H1 (cell line): ENCODE results near the gene ZNF526. TPM values are rescaled to one million over a fixed set of nuclear protein-coding genes. Genes with fewer than 3 reads are reported as not detected.

Experiments used
- CTCF ChIA-PET: fragments of 300-600 bp; sonication (Branson Sonifier 250); formaldehyde crosslinking; loops from one replicate; lab custom pipeline; 2021; ENCODE audit not compliant: partially characterized antibody; lab: Charles Lee
- POLR2A ChIA-PET: fragments of 300-600 bp; sonication (Branson Sonifier 250); formaldehyde crosslinking; loops from one replicate; lab custom pipeline; 2021; ENCODE audit warnings: inconsistent platforms; ENCODE audit not compliant: partially characterized antibody; lab: Charles Lee
- DNase-seq, 2 experiments: peaks; one replicate each; pipeline versions ENCODE4 v3.0.0 to v3.0.0-alpha.2; 2010 to 2022; ENCODE audit warnings: low spot score in 2 of 2, low read depth in 1 of 2, mixed read lengths in 1 of 2
- FAIRE-seq: peaks from 2 replicates; lab custom pipeline; 2011; peaks lifted over from hg19 to GRCh38; lab: Jason Lieb, UNC
- H2AFZ ChIP-seq: 2 replicates; pipeline ENCODE4 v1.8.1; 2012; ENCODE audit warnings: low read length, inconsistent platforms
- H2AK5ac ChIP-seq: 2 replicates; pipeline ENCODE4 v1.6.1; 2013; ENCODE audit warnings: low read depth, low read length
- H2BK120ac ChIP-seq: replicated peaks from 2 replicates; pipeline ENCODE3; 2013; ENCODE audit warnings: low read depth, low read length, inconsistent platforms
- H2BK12ac ChIP-seq: 2 replicates; pipeline ENCODE4 v1.6.1; 2013; ENCODE audit warnings: low read depth, low read length
- H2BK15ac ChIP-seq: 2 replicates; pipeline ENCODE4 v1.6.1; 2013; ENCODE audit warnings: low read length
- H2BK20ac ChIP-seq: 2 replicates; pipeline ENCODE4 v1.6.1; 2013; ENCODE audit warnings: low read length
- H2BK5ac ChIP-seq: 2 replicates; pipeline ENCODE4 v1.6.1; 2013; ENCODE audit warnings: low read depth, low read length
- H3K14ac ChIP-seq: 2 replicates; pipeline ENCODE4 v1.6.1; 2013; ENCODE audit warnings: inconsistent platforms; ENCODE audit not compliant: insufficient read length
- H3K18ac ChIP-seq: 2 replicates; pipeline ENCODE4 v1.6.1; 2013; ENCODE audit warnings: low read length; ENCODE audit errors: extremely low read depth
- H3K23ac ChIP-seq: 2 replicates; pipeline ENCODE4 v1.6.1; 2013; ENCODE audit warnings: inconsistent platforms; ENCODE audit not compliant: insufficient read length
- H3K23me2 ChIP-seq: 2 replicates; pipeline ENCODE4 v1.6.1; 2013; ENCODE audit warnings: low read depth, low read length
- H3K27ac ChIP-seq: 2 replicates; pipeline ENCODE4 v1.6.1; 2011; ENCODE audit warnings: low read depth, low read length, inconsistent platforms
- H3K27me3 ChIP-seq, 4 experiments: replicated peaks in 1 of 4; 1 replicate in 1 of 4; 2 replicates in 3 of 4; pipeline versions ENCODE4 v1.6.1 to v1.8.1; 2011 to 2013; ENCODE audit warnings: low read length in 3 of 4, mild to moderate bottlenecking in 3 of 4, inconsistent platforms in 2 of 4, mixed read lengths in 2 of 4, moderate library complexity in 1 of 4; ENCODE audit not compliant: control insufficient read depth in 3 of 4, insufficient read depth in 3 of 4; ENCODE audit errors: extremely low read depth in 1 of 4
- H3K36me3 ChIP-seq, 4 experiments: 2 replicates each; pipeline versions ENCODE4 v1.6.1 to v1.8.1; 2011 to 2013; ENCODE audit warnings: mild to moderate bottlenecking in 4 of 4, low read length in 3 of 4, moderate library complexity in 2 of 4, control low read depth in 1 of 4, inconsistent platforms in 1 of 4; ENCODE audit not compliant: insufficient read depth in 4 of 4, control insufficient read depth in 2 of 4
- H3K4ac ChIP-seq: replicated peaks from 2 replicates; pipeline ENCODE3; 2013; ENCODE audit warnings: low read length, low read depth, mixed read lengths, inconsistent platforms; ENCODE audit not compliant: insufficient read length
- H3K4me1 ChIP-seq, 4 experiments: replicated peaks in 1 of 4; 1 replicate in 1 of 4; 2 replicates in 3 of 4; pipeline versions ENCODE4 v1.6.1 to v1.8.1; 2011 to 2013; ENCODE audit warnings: low read length in 3 of 4, inconsistent platforms in 2 of 4, mixed read lengths in 1 of 4; ENCODE audit not compliant: insufficient read depth in 4 of 4, control insufficient read depth in 3 of 4
- H3K4me2 ChIP-seq, 2 experiments: 2 replicates each; pipeline versions ENCODE4 v1.6.1 to v1.8.1; 2011 to 2013; ENCODE audit warnings: low read depth in 2 of 2, low read length in 2 of 2, control low read depth in 1 of 2, inconsistent platforms in 1 of 2, mild to moderate bottlenecking in 1 of 2; ENCODE audit not compliant: insufficient read depth in 1 of 2
- H3K4me3 ChIP-seq, 4 experiments: fragments of 200-600, 300-600 bp in 1 of 4; sonication (generic), shearing (Covaris generic), sonication (Bioruptor Twin) in 1 of 4; 2 replicates each; pipeline versions ENCODE4 v1.5.1 to v1.8.1; 2011 to 2016; ENCODE audit warnings: low read length in 4 of 4, low read depth in 3 of 4, control low read depth in 2 of 4, inconsistent platforms in 2 of 4, mild to moderate bottlenecking in 2 of 4, mixed read lengths in 1 of 4, moderate library complexity in 1 of 4; ENCODE audit not compliant: insufficient read depth in 2 of 4; ENCODE audit errors: extremely low read depth in 1 of 4
- H3K56ac ChIP-seq: replicated peaks from 2 replicates; pipeline ENCODE3; 2013; ENCODE audit warnings: low read depth, mild to moderate bottlenecking, mixed read lengths, low read length, inconsistent platforms; ENCODE audit not compliant: insufficient read length
- H3K79me1 ChIP-seq: 2 replicates; pipeline ENCODE4 v1.6.1; 2013; ENCODE audit warnings: low read depth, low read length, control low read depth
- H3K79me2 ChIP-seq, 2 experiments: 2 replicates each; pipeline versions ENCODE4 v1.6.1 to v1.8.1; 2012 to 2013; ENCODE audit warnings: low read length in 2 of 2, mild to moderate bottlenecking in 2 of 2, inconsistent platforms in 1 of 2; ENCODE audit not compliant: insufficient read depth in 2 of 2, control insufficient read depth in 1 of 2
- H3K9ac ChIP-seq, 4 experiments: replicated peaks in 1 of 4; 1 replicate in 1 of 4; 2 replicates in 3 of 4; pipeline versions ENCODE4 v1.6.1 to v1.8.1; 2011 to 2013; ENCODE audit warnings: low read depth in 3 of 4, low read length in 3 of 4, control low read depth in 2 of 4, mild to moderate bottlenecking in 2 of 4, moderate library complexity in 2 of 4, inconsistent platforms in 1 of 4; ENCODE audit errors: extremely low read depth in 1 of 4
- H3K9me3 ChIP-seq, 2 experiments: 2 replicates each; pipeline versions ENCODE4 v1.6.1 to v1.8.1; 2012 to 2013; ENCODE audit warnings: mild to moderate bottlenecking in 2 of 2, moderate library complexity in 2 of 2, control low read depth in 1 of 2, inconsistent platforms in 1 of 2, low read depth in 1 of 2, low read length in 1 of 2, mixed read lengths in 1 of 2; ENCODE audit not compliant: insufficient read depth in 2 of 2
- H4K20me1 ChIP-seq, 2 experiments: replicated peaks in 1 of 2; 2 replicates each; pipeline versions ENCODE3 to v1.8.1; 2011 to 2013; ENCODE audit warnings: inconsistent platforms in 2 of 2, low read length in 2 of 2, mild to moderate bottlenecking in 1 of 2; ENCODE audit not compliant: insufficient read depth in 2 of 2, control insufficient read depth in 1 of 2
- H4K5ac ChIP-seq: 2 replicates; pipeline ENCODE4 v1.6.1; 2013; ENCODE audit warnings: low read length, low read depth, mixed read lengths, inconsistent platforms; ENCODE audit not compliant: insufficient read length
- H4K8ac ChIP-seq: 2 replicates; pipeline ENCODE4 v1.8.0; 2013; ENCODE audit warnings: mild to moderate bottlenecking, moderate library complexity, low read length, inconsistent platforms; ENCODE audit not compliant: insufficient read depth; ENCODE audit errors: extremely low read depth
- H4K91ac ChIP-seq: replicated peaks from 2 replicates; pipeline ENCODE3; 2013; ENCODE audit warnings: low read length, mixed read lengths, inconsistent platforms; ENCODE audit not compliant: insufficient read length
- CEBPB ChIP-seq: IDR thresholded peaks from 2 replicates; pipeline ENCODE4 v1.6.1; 2012; ENCODE audit warnings: low read depth, low read length
- CREB1 ChIP-seq: IDR thresholded peaks from 2 replicates; pipeline ENCODE4 v1.6.1; 2012; ENCODE audit warnings: inconsistent platforms
- EP300 ChIP-seq, 2 experiments: IDR thresholded peaks; 1 replicate in 1 of 2; 2 replicates in 1 of 2; pipeline ENCODE4 v1.6.1; 2011 to 2012; ENCODE audit warnings: low read depth in 2 of 2, low read length in 2 of 2, mild to moderate bottlenecking in 2 of 2, borderline replicate concordance in 1 of 2, inconsistent platforms in 1 of 2, moderate library complexity in 1 of 2
- KDM4A ChIP-seq: IDR thresholded peaks from one replicate; pipeline ENCODE4 v1.7.1; 2012; ENCODE audit warnings: low read depth, mild to moderate bottlenecking, moderate library complexity, low read length, inconsistent platforms; ENCODE audit not compliant: severe bottlenecking
- NRF1 ChIP-seq: IDR thresholded peaks from 2 replicates; pipeline ENCODE4 v1.6.1; 2011; ENCODE audit warnings: mild to moderate bottlenecking, low read depth, low read length, improper control_type of control experiment
- PHF8 ChIP-seq: fragments of 200-600 bp; sonication (generic); conservative IDR thresholded peaks from 2 replicates; pipeline ENCODE4 v1.7.1; 2012; ENCODE audit warnings: low read depth, mild to moderate bottlenecking, inconsistent platforms, low read length, moderate library complexity
- SP1 ChIP-seq: IDR thresholded peaks from 2 replicates; pipeline ENCODE4 v1.6.1; 2011; ENCODE audit warnings: low read depth, low read length
- TAF7 ChIP-seq: optimal IDR thresholded peaks from 2 replicates; pipeline ENCODE3; 2011; ENCODE audit warnings: low read depth, mild to moderate bottlenecking, inconsistent platforms, low read length, moderate library complexity, borderline replicate concordance
- TCF12 ChIP-seq: IDR thresholded peaks from 2 replicates; pipeline ENCODE4 v1.6.1; 2011; ENCODE audit warnings: low read depth, mild to moderate bottlenecking, low read length
- TEAD4 ChIP-seq: IDR thresholded peaks from 2 replicates; pipeline ENCODE4 v1.6.1; 2012; ENCODE audit warnings: low read depth, low read length, inconsistent platforms, mixed read lengths
- WGBS, 2 experiments: shearing (Covaris generic) in 1 of 2; methylation state at CpG; one replicate each; pipeline versions ENCODE4 v1.1.6 to v1.1.7; 2013 to 2015; ENCODE audit warnings: low lambda C conversion rate in 2 of 2, mixed read lengths in 2 of 2, inconsistent platforms in 1 of 2, low coverage in 1 of 2, missing lambda C conversion rate in 1 of 2; ENCODE audit not compliant: insufficient replicate concordance in 2 of 2, insufficient coverage in 1 of 2, insufficient read length in 1 of 2; ENCODE audit errors: extremely low coverage in 1 of 2, missing lambda C conversion rate in 1 of 2; 5-methylcytosine and 5-hydroxymethylcytosine counted together
- polyA plus RNA-seq, 7 experiments: library from polyadenylated mRNA; depleted of rRNA in 3 of 7; stranded (reverse) in 5 of 7; unstranded in 2 of 7; fragments of >200 nt in 5 of 7; fragments of 200-250 nt in 2 of 7; gene quantifications; 1 replicate in 5 of 7; 2 replicates in 1 of 7; 4 replicates in 1 of 7; pipeline versions ENCODE4 v1.2.1 to v1.2.3, GENCODE V29; 2011 to 2013; ENCODE audit warnings: missing spikeins in 2 of 7, mixed read lengths in 2 of 7
- total RNA-seq: library from RNA; stranded (reverse); fragmentation: NEBNext Ultra II Directional; extraction: Animal tissue kit (Norgen Biotek cat#: 25700); gene quantifications from 2 replicates; pipeline ENCODE4 v1.2.1, GENCODE V29; 2021

The ZNF526 gene
- total and polyA plus RNA-seq, 2 of the 8 experiments (the other 6 are each of a cell fraction or from before 2014, with no cell fraction given), result 8.4 to 14.1 TPM

GRCh38 chr19:42217520-42218437, 2.3 kb upstream of the ZNF526 start, which contains the start of gene DEDD2:
DEDD2 (minus strand) TSS chr19:42217677; CDS start chr19:42217007, 670 bp downstream.
- Histone ChIP-seq H3K4ac (peak within 1 kb of the TSS; percentile 80), H4K20me1 (peaks cover 14 to 19% of the 10 kb centered on the region in 2 experiments), H2AK5ac (peak within 1 kb of the TSS; percentile 92; the same call in 1 of the 2 replicates), H3K27ac (peak within 1 kb of the TSS; percentile 76), H3K4me1 (peaks cover 3 to 11% (median 8%) of the 10 kb centered on the region in 4 experiments; a peak in 6 of 7 replicates), H3K23me2 (peaks cover 18% of the 10 kb centered on the region; the same call in 1 of the 2 replicates), H2BK12ac (peak within 1 kb of the TSS; percentile 84), H3K9ac (peak within 1 kb of the TSS; percentile 38 to 82 (median 75)), H2BK120ac (no peak within 1 kb of the TSS), H3K79me1 (peaks cover 15% of the 10 kb centered on the region), H2BK5ac (peak within 1 kb of the TSS; percentile 84), H3K27me3 (no peaks in the 10 kb centered on the region), H4K5ac (peak within 1 kb of the TSS; percentile 90), H3K4me2 (peak within 1 kb of the TSS; percentile 74 to 99), H3K9me3 (no peaks in the 10 kb centered on the region), H3K18ac (peak within 1 kb of the TSS; percentile 96), H2BK20ac (peak within 1 kb of the TSS; percentile 86; the same call in 1 of the 2 replicates), H3K36me3 (peaks cover 0 to 24% (median 7%) of the 10 kb centered on the region in 4 experiments; a peak in 6 of 8 replicates), H4K91ac (peak within 1 kb of the TSS; percentile 90), H3K14ac (no peak within 1 kb of the TSS), H3K79me2 (peaks cover 25 to 54% of the 10 kb centered on the region in 2 experiments), H3K4me3 (peak within 1 kb of the TSS; percentile 76 to 96 (median 88)), H3K56ac (peak within 1 kb of the TSS; percentile 89), H3K23ac (no peak within 1 kb of the TSS), H2AFZ (peak within 1 kb of the TSS; percentile 63; the same call in 1 of the 2 replicates), H2BK15ac (peak within 1 kb of the TSS; percentile 95), H4K8ac (peak within 1 kb of the TSS; percentile 81)
- FAIRE-seq (peak; percentile 32), DNase-seq (peak; percentile 95 to 100)
- POLR2A ChIA-PET, result interaction anchor here (0.9 to 1.8 kb wide), 12 partner anchors 10 to 206 kb away, joined by 3 to 6 read pairs (median 4); no protein-coding TSS in a partner anchor
- CTCF ChIA-PET, result interaction anchor here (0.7 to 1.2 kb wide), 3 partner anchors 20 to 344 kb away, joined by 3 read pairs; no protein-coding TSS in a partner anchor
- 22% methylated on average over 56 of the region's 57 CpGs; no CpG with 5 or more reads in 1 of the 2 experiments for WGBS, 2 experiments
- TF ChIP-seq TCF12 (0 out of 2 replicates have a peak, but pooled peaks have one; percentile 74), CEBPB (no peak), PHF8 (peak; percentile 69; the same call in 1 of the 2 replicates), EP300 (IDR thresholded peaks at IDR 0.05; ENCODE audit: borderline replicate concordance in 1 of 2, low read depth in 2 of 2, low read length in 2 of 2) (no peak), CREB1 (peak; percentile 64; the same call in 1 of the 2 replicates), TAF7 (peak; percentile 33), KDM4A (peak; percentile 26), TEAD4 (no peak), SP1 (peak; percentile 7; the same call in 1 of the 2 replicates), NRF1 (peak; percentile 96)
